ENCODE results near the gene CDH12.

The CDH12 gene

GRCh38 chr5:22102823-22103359 is 750.3 kb downstream of the CDH12 start:
- TF ChIP-seq, protein P1, sequence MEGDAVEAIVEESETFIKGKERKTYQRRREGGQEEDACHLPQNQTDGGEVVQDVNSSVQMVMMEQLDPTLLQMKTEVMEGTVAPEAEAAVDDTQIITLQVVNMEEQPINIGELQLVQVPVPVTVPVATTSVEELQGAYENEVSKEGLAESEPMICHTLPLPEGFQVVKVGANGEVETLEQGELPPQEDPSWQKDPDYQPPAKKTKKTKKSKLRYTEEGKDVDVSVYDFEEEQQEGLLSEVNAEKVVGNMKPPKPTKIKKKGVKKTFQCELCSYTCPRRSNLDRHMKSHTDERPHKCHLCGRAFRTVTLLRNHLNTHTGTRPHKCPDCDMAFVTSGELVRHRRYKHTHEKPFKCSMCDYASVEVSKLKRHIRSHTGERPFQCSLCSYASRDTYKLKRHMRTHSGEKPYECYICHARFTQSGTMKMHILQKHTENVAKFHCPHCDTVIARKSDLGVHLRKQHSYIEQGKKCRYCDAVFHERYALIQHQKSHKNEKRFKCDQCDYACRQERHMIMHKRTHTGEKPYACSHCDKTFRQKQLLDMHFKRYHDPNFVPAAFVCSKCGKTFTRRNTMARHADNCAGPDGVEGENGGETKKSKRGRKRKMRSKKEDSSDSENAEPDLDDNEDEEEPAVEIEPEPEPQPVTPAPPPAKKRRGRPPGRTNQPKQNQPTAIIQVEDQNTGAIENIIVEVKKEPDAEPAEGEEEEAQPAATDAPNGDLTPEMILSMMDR (IDR thresholded peaks at IDR 0.05; ENCODE audit: insufficient read depth, low read depth, low read length, missing control alignments), result no peak
- DNase-seq (ENCODE audit: low read depth), result no peak

DNA sequence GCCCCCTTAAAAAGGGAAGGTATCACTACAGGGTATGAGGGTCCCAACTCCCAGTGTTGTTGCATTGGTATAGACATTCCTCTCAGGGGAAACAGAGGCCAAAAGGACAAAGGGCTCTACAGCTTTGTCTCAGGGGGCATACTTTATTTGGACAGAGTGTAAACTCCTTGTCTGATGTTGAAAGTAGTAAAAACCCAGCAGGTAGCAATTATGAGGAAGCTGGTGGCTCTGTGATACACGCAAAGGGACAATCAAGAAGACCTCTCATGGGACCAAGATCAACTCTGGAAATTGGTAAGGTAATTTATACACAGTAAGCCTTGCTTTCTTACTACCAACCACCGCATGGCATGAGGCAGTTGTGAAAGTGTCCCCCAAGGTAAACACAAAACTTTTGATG is 764.6 kb downstream of the CDH12 start:
- H3K4me3 ChIP-seq (ENCODE audit: low read depth, low read length), result no peak overlapping the region
- DNase-seq (ENCODE audit: low read depth), result no peak
- TF ChIP-seq, protein P1 (IDR thresholded peaks at IDR 0.05; ENCODE audit: insufficient read depth, low read depth, low read length, missing control alignments), result no peak

More at GRCh38 chr5:22102823-22103359, 750.3 kb downstream of the CDH12 start:
- no peak overlapping the region for H3K4me3 ChIP-seq (ENCODE audit: low read depth, low read length)

DNA sequence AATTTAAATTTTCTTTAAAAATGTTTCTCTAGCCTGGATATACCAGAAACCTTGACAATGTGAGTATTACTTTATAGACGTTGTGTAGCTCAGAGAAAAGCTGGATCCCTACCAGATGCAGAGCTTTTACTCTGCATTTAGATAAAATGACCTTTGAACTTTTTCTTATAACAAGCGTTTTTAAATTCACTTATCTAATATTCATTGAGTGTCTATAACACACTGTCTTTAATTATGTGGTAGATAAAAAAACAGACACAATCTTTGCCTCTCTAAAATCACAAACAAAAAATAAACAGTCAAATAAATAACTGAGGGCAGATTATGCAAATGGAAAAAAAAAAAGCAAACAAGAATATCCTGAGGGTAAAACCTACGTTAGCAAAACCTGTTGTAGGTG is 773.6 kb downstream of the CDH12 start:
- TF ChIP-seq, protein P1 (IDR thresholded peaks at IDR 0.05; ENCODE audit: insufficient read depth, low read depth, low read length, missing control alignments), result no peak
- no peak overlapping the region for H3K4me3 ChIP-seq (ENCODE audit: low read depth, low read length)
- no peak for DNase-seq (ENCODE audit: low read depth)

DNA sequence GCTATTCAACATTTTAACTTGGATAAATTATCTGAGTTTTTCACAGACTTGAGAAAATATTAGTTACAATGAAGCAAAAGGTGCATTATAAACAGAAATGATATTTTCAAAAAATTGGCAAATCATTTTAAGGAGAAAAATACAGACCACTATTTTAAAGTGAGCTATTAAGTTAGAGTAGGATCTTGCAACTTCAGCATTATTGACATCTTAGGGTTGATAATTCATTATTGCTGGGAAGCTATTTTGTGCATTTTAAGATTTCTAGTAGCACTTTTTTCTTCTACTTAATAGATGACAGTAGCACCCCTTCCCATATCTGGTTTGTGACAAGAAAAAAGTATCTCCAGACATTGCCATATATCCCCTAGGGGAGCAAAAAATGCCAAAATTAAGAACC is 774.1 kb downstream of the CDH12 start:
- no peak for DNase-seq (ENCODE audit: low read depth)
- H3K4me3 ChIP-seq (ENCODE audit: low read depth, low read length), result no peak overlapping the region
- TF ChIP-seq, protein P1 (IDR thresholded peaks at IDR 0.05; ENCODE audit: insufficient read depth, low read depth, low read length, missing control alignments), result no peak

DNA sequence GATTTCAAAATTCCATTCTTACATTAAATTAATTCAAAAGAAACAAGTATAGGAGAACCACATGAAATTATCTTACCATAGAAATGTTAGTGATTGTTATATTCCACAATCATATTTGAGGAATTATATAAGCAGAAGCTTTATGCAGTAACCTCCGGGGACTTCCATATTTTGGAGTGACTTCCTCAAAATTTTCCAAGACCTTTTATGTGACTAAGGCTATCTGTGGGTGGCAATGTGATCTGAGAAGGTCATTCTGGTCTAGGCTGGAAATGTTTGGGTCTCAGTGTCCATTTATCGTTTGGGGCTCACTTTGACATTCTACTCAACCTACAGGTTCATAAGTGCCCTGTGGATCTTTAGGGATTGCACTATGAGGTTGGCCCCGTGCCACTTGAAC is 776.6 kb downstream of the CDH12 start:
- DNase-seq (ENCODE audit: low read depth), result no peak
- TF ChIP-seq, protein P1 (IDR thresholded peaks at IDR 0.05; ENCODE audit: insufficient read depth, low read depth, low read length, missing control alignments), result no peak
- no peak overlapping the region for H3K4me3 ChIP-seq (ENCODE audit: low read depth, low read length)

GRCh38 chr5:22070186-22070728 is 782.9 kb downstream of the CDH12 start:
- TF ChIP-seq, protein P1 (IDR thresholded peaks at IDR 0.05; ENCODE audit: insufficient read depth, low read depth, low read length, missing control alignments), result no peak
- H3K4me3 ChIP-seq (ENCODE audit: low read depth, low read length), result no peak overlapping the region
- no peak for DNase-seq (ENCODE audit: low read depth)

GRCh38 chr5:22063717-22064116 is 789.4 kb downstream of the CDH12 start:
- DNase-seq (ENCODE audit: low read depth), result no peak
- TF ChIP-seq, protein P1 (IDR thresholded peaks at IDR 0.05; ENCODE audit: insufficient read depth, low read depth, low read length, missing control alignments), result no peak
- no peak overlapping the region for H3K4me3 ChIP-seq (ENCODE audit: low read depth, low read length)
